Psoas muscle (tissue), 8 donors: ENCODE measurements around the gene IQCE. TPM values are rescaled to one million over a fixed set of nuclear protein-coding genes. Genes with fewer than 3 reads are reported as not detected.

Experiments used
- ATAC-seq, 4 donors: fragments of 200-7000 bp; cut with Tn5 transposase; one replicate each; pipeline ENCODE4 v1.9.1; 2020; ENCODE audit warnings: moderate library complexity in 3 of 4, mild to moderate bottlenecking in 2 of 4
- DNase-seq, 2 donors: peaks; one replicate each; pipeline ENCODE4 v3.0.0-alpha.2; 2020
- H3K27ac ChIP-seq: fragments of 200-600 bp; one replicate; pipeline ENCODE4 v1.8.0; 2022
- H3K27me3 ChIP-seq, 3 donors: fragments of 200-600 bp in 1 of 3; one replicate each; pipeline versions ENCODE4 v1.6.1 to v1.8.0; 2013 to 2022; ENCODE audit warnings: low read length in 2 of 3, mild to moderate bottlenecking in 2 of 3, moderate library complexity in 1 of 3; ENCODE audit not compliant: insufficient read depth in 3 of 3
- H3K36me3 ChIP-seq, 2 donors: fragments of 200-600 bp in 1 of 2; one replicate each; pipeline versions ENCODE4 v1.6.1 to v1.8.0; 2013 to 2022; ENCODE audit warnings: low read depth in 1 of 2, mild to moderate bottlenecking in 1 of 2, moderate library complexity in 1 of 2; ENCODE audit not compliant: insufficient read depth in 1 of 2
- H3K4me1 ChIP-seq: fragments of 200-600 bp; one replicate; pipeline ENCODE4 v1.8.0; 2022
- H3K4me3 ChIP-seq: fragments of 200-600 bp; one replicate; pipeline ENCODE4 v1.8.0; 2022; ENCODE audit warnings: mild to moderate bottlenecking
- H3K9me3 ChIP-seq: fragments of 200-600 bp; one replicate; pipeline ENCODE4 v1.8.0; 2022
- WGBS, 3 donors: extraction: QIAGEN DNeasy Blood & Tissue Kit; methylation state at CpG; one replicate each; pipeline versions ENCODE4 v1.1.6 to v1.1.7; 2013; 5-methylcytosine and 5-hydroxymethylcytosine counted together
- intact Hi-C, 2 donors: fragments of 100-400 bp; cut with DNase I; formaldehyde crosslinking; loops; one replicate each; pipeline versions ENCODE4 v1.11.0 to v1.14.2; 2022
- polyA plus RNA-seq, 3 donors: library from polyadenylated mRNA; stranded (reverse); fragments of 200-250 nt; gene quantifications; one replicate each; pipeline ENCODE4 v1.2.3, GENCODE V29; 2013
- total RNA-seq, 4 donors: library from RNA; stranded (reverse); fragmentation: NEBNext Ultra II Directional in 2 of 4; extraction: Animal tissue kit (Norgen Biotek cat#: 25700) in 2 of 4; gene quantifications; one replicate each; pipeline versions ENCODE4 v1.2.1 to v1.2.4, GENCODE V29; 2021 to 2023
- TF ChIP-seq, protein P1 (sequence below): fragments of 200-600 bp; IDR thresholded peaks from one replicate; pipeline ENCODE4 v1.8.0; 2022; ENCODE audit warnings: antibody characterized with exemption
- donor health status: healthy with polysubstance abuse.
- donor health status: DM: no; HTN: no; CAD: no; lungs with moderate emphysema.
- donor health status: Bipolar disorder and iron deficiency.
- donor health status: healthy.
- donor health status: DM: yes; HTN: yes; CAD: no.
- donor health status: DM: no; HTN: no; CAD: no.
- donor health status: DM: no; HTN: no; CAD: no.
- donor health status: DM: yes; HTN: yes; CAD: no.

The IQCE gene
- total and polyA plus RNA-seq, 7 donors, result 2.4 to 9.6 (median 6.6) TPM

DNA sequence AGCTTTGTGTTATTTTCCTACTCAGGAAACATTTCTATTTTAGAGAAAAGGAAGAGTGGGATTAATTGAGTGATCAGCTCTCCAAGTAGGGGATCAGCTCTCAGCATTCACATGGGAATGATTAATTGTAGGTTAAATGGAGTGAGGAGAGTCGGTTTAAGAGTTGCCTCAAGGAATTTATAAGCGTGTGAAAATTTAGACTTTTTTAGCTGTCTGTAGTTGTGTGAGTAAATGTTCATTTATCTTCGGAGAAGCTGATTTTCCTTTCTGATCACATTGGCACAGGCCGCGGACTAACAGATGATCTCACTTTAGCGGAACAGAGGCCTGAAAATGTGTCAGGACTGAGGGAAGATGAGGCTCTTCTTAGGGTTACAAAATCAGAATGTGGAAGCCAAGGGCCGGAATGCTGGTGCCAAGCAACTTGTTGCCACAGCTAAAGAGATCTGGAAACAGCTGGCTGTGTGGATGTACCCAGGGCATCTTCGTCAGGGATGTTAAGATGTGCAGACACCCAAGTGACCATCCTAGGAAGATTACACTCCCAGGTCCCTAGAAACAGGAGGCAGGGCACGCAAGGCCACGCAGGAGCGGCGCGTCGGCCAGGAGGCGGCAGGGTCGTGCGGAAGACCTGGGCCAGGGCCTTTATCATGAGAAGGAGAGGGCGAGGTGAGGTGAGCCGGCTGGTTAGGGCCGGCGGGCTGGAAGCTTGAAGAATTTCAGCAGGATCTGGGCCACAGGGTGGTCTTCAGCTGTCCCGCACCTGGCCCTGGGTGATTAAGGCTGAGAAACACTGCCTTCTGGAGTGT, 37.9 kb downstream of the IQCE start:
- no peak for DNase-seq
- H3K4me1 ChIP-seq, result no peaks in the 10 kb centered on the region
- H3K27ac ChIP-seq, result no peak overlapping the region
- peaks cover 0 to 71% of the 10 kb centered on the region in 2 donors for H3K36me3 ChIP-seq
- WGBS, 3 donors, result 78 to 85% (median 81%) methylated on average over 22 of the region's 22 CpGs
- H3K9me3 ChIP-seq, result no peaks in the 10 kb centered on the region
- H3K4me3 ChIP-seq, result no peak overlapping the region
- TF ChIP-seq, protein P1, sequence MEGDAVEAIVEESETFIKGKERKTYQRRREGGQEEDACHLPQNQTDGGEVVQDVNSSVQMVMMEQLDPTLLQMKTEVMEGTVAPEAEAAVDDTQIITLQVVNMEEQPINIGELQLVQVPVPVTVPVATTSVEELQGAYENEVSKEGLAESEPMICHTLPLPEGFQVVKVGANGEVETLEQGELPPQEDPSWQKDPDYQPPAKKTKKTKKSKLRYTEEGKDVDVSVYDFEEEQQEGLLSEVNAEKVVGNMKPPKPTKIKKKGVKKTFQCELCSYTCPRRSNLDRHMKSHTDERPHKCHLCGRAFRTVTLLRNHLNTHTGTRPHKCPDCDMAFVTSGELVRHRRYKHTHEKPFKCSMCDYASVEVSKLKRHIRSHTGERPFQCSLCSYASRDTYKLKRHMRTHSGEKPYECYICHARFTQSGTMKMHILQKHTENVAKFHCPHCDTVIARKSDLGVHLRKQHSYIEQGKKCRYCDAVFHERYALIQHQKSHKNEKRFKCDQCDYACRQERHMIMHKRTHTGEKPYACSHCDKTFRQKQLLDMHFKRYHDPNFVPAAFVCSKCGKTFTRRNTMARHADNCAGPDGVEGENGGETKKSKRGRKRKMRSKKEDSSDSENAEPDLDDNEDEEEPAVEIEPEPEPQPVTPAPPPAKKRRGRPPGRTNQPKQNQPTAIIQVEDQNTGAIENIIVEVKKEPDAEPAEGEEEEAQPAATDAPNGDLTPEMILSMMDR, result no peak
- no peaks in the 10 kb centered on the region for H3K27me3 ChIP-seq
- intact Hi-C loops, result no loop called here
- ATAC-seq, result no peak

DNA sequence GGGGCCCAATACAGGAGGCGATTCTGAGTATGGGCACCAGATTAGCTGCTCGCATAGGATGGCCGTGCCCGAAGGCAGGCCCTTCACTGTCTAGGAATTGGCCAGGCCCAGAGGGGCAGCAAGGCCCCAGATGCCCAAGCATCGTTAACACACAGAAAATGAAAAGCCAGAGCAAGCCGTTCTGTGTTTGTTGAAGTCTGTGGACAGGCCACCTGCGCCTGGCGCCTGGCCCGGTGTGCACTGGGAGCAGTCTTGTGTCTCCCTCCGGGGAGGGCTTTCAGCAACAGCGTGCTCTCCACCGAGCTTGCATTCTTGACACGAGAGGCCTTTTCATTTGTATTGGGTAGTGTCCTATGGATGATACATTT, 38.5 kb downstream of the IQCE start:
- TF ChIP-seq, protein P1, result no peak
- ATAC-seq, result no peak

GRCh38 chr7:2598154-2598823, 39.5 kb downstream of the IQCE start:
- peaks cover 0 to 62% of the 10 kb centered on the region in 2 donors for H3K36me3 ChIP-seq
- no peaks in the 10 kb centered on the region for H3K4me1 ChIP-seq
- ATAC-seq (peak in 1 of 4 donors; percentile 14), DNase-seq (no peak)
- no peaks in the 10 kb centered on the region for H3K27me3 ChIP-seq
- H3K4me3 ChIP-seq, result no peak overlapping the region
- H3K27ac ChIP-seq, result no peak overlapping the region
- TF ChIP-seq, protein P1, result no peak
- WGBS, 3 donors, result 75 to 88% (median 86%) methylated on average over 29 of the region's 29 CpGs
- intact Hi-C loops, result no loop called here
- no peaks in the 10 kb centered on the region for H3K9me3 ChIP-seq

More for the DNA sequence above, 38.5 kb downstream of the IQCE start:
- WGBS, 3 donors, result 85 to 90% (median 87%) methylated on average over 13 of the region's 13 CpGs
- H3K36me3 ChIP-seq, result peaks cover 0 to 72% of the 10 kb centered on the region in 2 donors
- H3K27ac ChIP-seq, result no peak overlapping the region
- H3K27me3 ChIP-seq, result no peaks in the 10 kb centered on the region
- H3K4me1 ChIP-seq, result no peaks in the 10 kb centered on the region
- intact Hi-C loops, result no loop called here
- H3K9me3 ChIP-seq, result no peaks in the 10 kb centered on the region
- H3K4me3 ChIP-seq, result no peak overlapping the region
- no peak for DNase-seq

- Histone ChIP-seq H3K27ac (no peak overlapping the region), H3K4me1 (no peaks in the 10 kb centered on the region), H3K9me3 (no peaks in the 10 kb centered on the region), H3K27me3 (no peaks in the 10 kb centered on the region), H3K36me3 (peaks cover 0 to 44% of the 10 kb centered on the region in 2 donors), H3K4me3 (no peak overlapping the region)
- ATAC-seq (no peak), DNase-seq (no peak)
- TF ChIP-seq, protein P1, result no peak
- intact Hi-C loops, result no loop called here
- 82 to 93% (median 82%) methylated on average over 9 of the region's 9 CpGs for WGBS, 3 donors
Measured at GRCh38 chr7:2601065-2601464, 42.3 kb downstream of the IQCE start.
